Mesenchymal stem cell (in vitro differentiated cells and primary cell): ENCODE results near the gene HOXA3. TPM values are rescaled to one million over a fixed set of nuclear protein-coding genes. Genes with fewer than 3 reads are reported as not detected.

Source experiments
- DNase-seq: peaks from one replicate; pipeline ENCODE4 v3.0.0-alpha.2; 2013
- H2AFZ ChIP-seq: one replicate; pipeline ENCODE4 v1.6.1; 2013; ENCODE audit warnings: low read depth, mild to moderate bottlenecking, control low read depth, inconsistent platforms, low read length, moderate library complexity
- H2AK5ac ChIP-seq: 2 replicates; pipeline ENCODE4 v1.6.1; 2013; ENCODE audit warnings: low read length, moderate library complexity, mild to moderate bottlenecking, inconsistent platforms; ENCODE audit not compliant: severe bottlenecking
- H2BK120ac ChIP-seq: one replicate; pipeline ENCODE4 v1.6.1; 2013; ENCODE audit warnings: low read depth, mild to moderate bottlenecking, inconsistent platforms, low read length, moderate library complexity
- H2BK12ac ChIP-seq, 2 experiments: one replicate each; pipeline ENCODE4 v1.6.1; 2013; ENCODE audit warnings: inconsistent platforms in 2 of 2, low read length in 2 of 2, mild to moderate bottlenecking in 2 of 2, moderate library complexity in 2 of 2, control low read depth in 1 of 2
- H2BK15ac ChIP-seq: one replicate; pipeline ENCODE4 v1.6.1; 2013; ENCODE audit warnings: mild to moderate bottlenecking, low read depth, inconsistent platforms; ENCODE audit not compliant: poor library complexity, severe bottlenecking
- H2BK5ac ChIP-seq: 2 replicates; pipeline ENCODE4 v1.6.1; 2013; ENCODE audit warnings: low read depth, mild to moderate bottlenecking, low read length, control low read depth, inconsistent platforms; ENCODE audit not compliant: poor library complexity, severe bottlenecking
- H3K14ac ChIP-seq, 2 experiments: one replicate each; pipeline ENCODE4 v1.6.1; 2013; ENCODE audit warnings: inconsistent platforms in 2 of 2, low read length in 2 of 2, control low read depth in 1 of 2, mild to moderate bottlenecking in 1 of 2, moderate library complexity in 1 of 2
- H3K18ac ChIP-seq, 2 experiments: one replicate each; pipeline ENCODE4 v1.6.1; 2013; ENCODE audit warnings: inconsistent platforms in 2 of 2, low read length in 2 of 2, control low read depth in 1 of 2, low read depth in 1 of 2, mild to moderate bottlenecking in 1 of 2
- H3K23ac ChIP-seq, 2 experiments: one replicate each; pipeline ENCODE4 v1.6.1; 2013; ENCODE audit warnings: inconsistent platforms in 2 of 2, low read length in 2 of 2, mild to moderate bottlenecking in 2 of 2, moderate library complexity in 2 of 2, control low read depth in 1 of 2
- H3K27ac ChIP-seq: 2 replicates; pipeline ENCODE4 v1.5.1; 2013; ENCODE audit warnings: mild to moderate bottlenecking, moderate library complexity, low read length, control low read depth, inconsistent platforms; ENCODE audit not compliant: poor library complexity, severe bottlenecking
- H3K27me3 ChIP-seq, 2 experiments: 2 replicates each; pipeline versions ENCODE4 v1.6.1 to v1.7.0; 2013; ENCODE audit warnings: low read length in 2 of 2, mild to moderate bottlenecking in 2 of 2, moderate library complexity in 2 of 2, control low read depth in 1 of 2, inconsistent platforms in 1 of 2; ENCODE audit not compliant: control insufficient read depth in 1 of 2, insufficient read depth in 1 of 2
- H3K36me3 ChIP-seq, 2 experiments: 2 replicates each; pipeline versions ENCODE4 v1.6.1 to v1.7.0; 2013; ENCODE audit warnings: low read length in 2 of 2, control low read depth in 1 of 2, inconsistent platforms in 1 of 2, low read depth in 1 of 2, mild to moderate bottlenecking in 1 of 2; ENCODE audit not compliant: insufficient read depth in 2 of 2, control insufficient read depth in 1 of 2
- H3K4ac ChIP-seq, 2 experiments: one replicate each; pipeline ENCODE4 v1.6.1; 2013; ENCODE audit warnings: inconsistent platforms in 2 of 2, low read length in 2 of 2, mild to moderate bottlenecking in 2 of 2, moderate library complexity in 2 of 2, control low read depth in 1 of 2, low read depth in 1 of 2
- H3K4me1 ChIP-seq: 2 replicates; pipeline ENCODE4 v1.6.1; 2013; ENCODE audit warnings: low read depth, low read length, control low read depth; ENCODE audit not compliant: control insufficient read depth, insufficient read depth
- H3K4me2 ChIP-seq: 2 replicates; pipeline ENCODE4 v1.6.1; 2013; ENCODE audit warnings: low read length, mild to moderate bottlenecking, inconsistent platforms; ENCODE audit not compliant: poor library complexity, severe bottlenecking
- H3K4me3 ChIP-seq, 2 experiments: 2 replicates each; pipeline versions ENCODE4 v1.5.1 to v1.7.0; 2013; ENCODE audit warnings: low read length in 2 of 2, mild to moderate bottlenecking in 2 of 2, control low read depth in 1 of 2, low read depth in 1 of 2; ENCODE audit not compliant: insufficient read depth in 1 of 2
- H3K79me1 ChIP-seq: replicated peaks from 2 replicates; pipeline ENCODE4 v1.6.1; 2013; ENCODE audit warnings: mild to moderate bottlenecking, control low read depth, low read length, inconsistent platforms; ENCODE audit not compliant: poor library complexity, severe bottlenecking
- H3K9ac ChIP-seq: 2 replicates; pipeline ENCODE4 v1.7.0; 2013; ENCODE audit warnings: mild to moderate bottlenecking, low read length, moderate library complexity
- H3K9me3 ChIP-seq: 2 replicates; pipeline ENCODE4 v1.7.0; 2013; ENCODE audit warnings: mild to moderate bottlenecking, low read length; ENCODE audit not compliant: control insufficient read depth
- H4K8ac ChIP-seq: one replicate; pipeline ENCODE4 v1.6.1; 2013; ENCODE audit warnings: inconsistent platforms, mild to moderate bottlenecking, low read length, moderate library complexity
- H4K91ac ChIP-seq: one replicate; pipeline ENCODE4 v1.6.1; 2013; ENCODE audit warnings: mild to moderate bottlenecking, low read length, inconsistent platforms
- WGBS: methylation state at CpG from one replicate; pipeline ENCODE4 v1.1.7; 2013; ENCODE audit warnings: mixed read lengths; 5-methylcytosine and 5-hydroxymethylcytosine counted together
- polyA plus RNA-seq, 2 experiments: library from polyadenylated mRNA; stranded (reverse); fragments of 200-250 nt; gene quantifications; one replicate each; pipeline ENCODE4 v1.2.3, GENCODE V29; 2013

HOXA3 gene
- polyA plus RNA-seq (2013, experiment 1 of 2), result 0.39 TPM
- polyA plus RNA-seq (2013, experiment 2 of 2), result 0.51 TPM

GRCh38 chr7:27151931-27152815 lies at the start of gene HOXA3:
Gene HOXA3 (minus strand): TSS chr7:27152583. CDS start chr7:27110640, 41,943 bp downstream.
- peaks cover 18% of the 10 kb centered on the region for H3K79me1 ChIP-seq
- H3K4ac ChIP-seq, result no peak within 1 kb of the TSS
- H3K36me3 ChIP-seq, result peaks cover 0 to 35% of the 10 kb centered on the region in 2 experiments
- no peak within 1 kb of the TSS for H2AFZ ChIP-seq
- DNase-seq, result peak; percentile 50
- H3K9me3 ChIP-seq, result no peaks in the 10 kb centered on the region
- peaks cover 0 to 67% of the 10 kb centered on the region in 2 experiments for H3K27me3 ChIP-seq
- no peak within 1 kb of the TSS for H2AK5ac ChIP-seq
- H4K91ac ChIP-seq, result peak within 1 kb of the TSS; percentile 43
- peak within 1 kb of the TSS; percentile 90 for H3K9ac ChIP-seq
- peak within 1 kb of the TSS; percentile 10 for H4K8ac ChIP-seq
- WGBS, result 48% methylated on average over 47 of the region's 53 CpGs
- peak within 1 kb of the TSS in 1 of 2 experiments; percentile 67 for H3K23ac ChIP-seq
- peak within 1 kb of the TSS; percentile 23 for H3K4me2 ChIP-seq
- H2BK5ac ChIP-seq, result no peak within 1 kb of the TSS
- peaks cover 15% of the 10 kb centered on the region for H3K4me1 ChIP-seq
- H3K27ac ChIP-seq, result no peak within 1 kb of the TSS
- H3K14ac ChIP-seq, result no peak within 1 kb of the TSS
- peak within 1 kb of the TSS in 1 of 2 experiments; percentile 82 for H3K4me3 ChIP-seq
- peak within 1 kb of the TSS in 1 of 2 experiments; percentile 73 for H2BK12ac ChIP-seq
- peak within 1 kb of the TSS; percentile 19 to 25 for H3K18ac ChIP-seq
- no peak within 1 kb of the TSS for H2BK15ac ChIP-seq
- no peak within 1 kb of the TSS for H2BK120ac ChIP-seq

- no peak overlapping the region for H4K91ac ChIP-seq
Measured at GRCh38 chr7:27201580-27202017, 49.2 kb upstream of the HOXA3 start.

GRCh38 chr7:27200761-27201579 lies 48.6 kb upstream of the HOXA3 start:
- Histone ChIP-seq H3K4me3 (peak overlapping the region in 1 of 2 experiments; percentile 75), H2AK5ac (no peak overlapping the region), H3K18ac (no peak overlapping the region), H3K4ac (no peak overlapping the region), H2BK5ac (no peak overlapping the region), H4K8ac (no peak overlapping the region), H3K23ac (peak overlapping the region in 1 of 2 experiments; percentile 27), H3K36me3 (no peaks in the 10 kb centered on the region), H2BK12ac (no peak overlapping the region), H3K27me3 (peaks cover 79 to 90% of the 10 kb centered on the region in 2 experiments), H3K79me1 (no peaks in the 10 kb centered on the region), H2BK15ac (no peak overlapping the region), H3K9ac (no peak overlapping the region), H3K14ac (no peak overlapping the region), H3K27ac (no peak overlapping the region), H3K9me3 (no peaks in the 10 kb centered on the region), H2AFZ (no peak overlapping the region), H2BK120ac (no peak overlapping the region), H4K91ac (no peak overlapping the region), H3K4me2 (peak overlapping the region; percentile 68), H3K4me1 (peaks cover 37% of the 10 kb centered on the region)
- peak; percentile 22 for DNase-seq
- WGBS, result 21% methylated on average over 14 of the region's 14 CpGs

More at GRCh38 chr7:27201580-27202017, 49.2 kb upstream of the HOXA3 start:
- Histone ChIP-seq H2BK15ac (no peak overlapping the region), H4K8ac (no peak overlapping the region), H3K4me3 (peak overlapping the region in 1 of 2 experiments; percentile 75), H3K27ac (no peak overlapping the region), H2BK12ac (no peak overlapping the region), H3K4me1 (peaks cover 37% of the 10 kb centered on the region), H3K14ac (no peak overlapping the region), H2BK5ac (no peak overlapping the region), H3K4ac (no peak overlapping the region), H3K36me3 (no peaks in the 10 kb centered on the region), H3K79me1 (no peaks in the 10 kb centered on the region), H3K9me3 (no peaks in the 10 kb centered on the region), H2AFZ (no peak overlapping the region), H3K4me2 (no peak overlapping the region), H3K9ac (no peak overlapping the region), H2BK120ac (no peak overlapping the region), H3K18ac (no peak overlapping the region), H3K23ac (peak overlapping the region in 1 of 2 experiments; percentile 27), H2AK5ac (no peak overlapping the region), H3K27me3 (peaks cover 86 to 92% of the 10 kb centered on the region in 2 experiments)
- no peak for DNase-seq
- WGBS, result 21% methylated on average over 4 of the region's 4 CpGs
